IMR-90 (cell line): ENCODE data around the gene CDK8. TPM values are rescaled to one million over a fixed set of nuclear protein-coding genes. Genes with fewer than 3 reads are reported as not detected.
A peak's percentile ranks its signal among the peaks of the same experiment; 100 is the strongest.

ENCODE experiments used
- ATAC-seq: fragments of 200-7000 bp; cut with Tn5 transposase; 2 replicates; pipeline ENCODE4 v1.9.1; 2020; ENCODE audit warnings: low read depth, mild to moderate bottlenecking, moderate library complexity
- BruUV-seq: library from RNA; stranded (reverse); fragments of 400-500 nt; replicated peaks from 2 replicates; lab custom pipeline; 2021; lab: Mats Ljungman, UMichigan
- CTCF ChIA-PET: fragments of 300-600 bp; formaldehyde crosslinking; extraction: SDS; loops from one replicate; lab custom pipeline; 2021; ENCODE audit warnings: antibody characterized with exemption; lab: Yijun Ruan, JAX
- POLR2A ChIA-PET: fragments of 300-600 bp; sonication (Branson Sonifier 250); formaldehyde crosslinking; loops from one replicate; lab custom pipeline; 2022; ENCODE audit warnings: antibody characterized with exemption; ENCODE audit not compliant: unreplicated experiment; lab: Charles Lee
- DNase-seq: peaks from one replicate; pipeline ENCODE4 v3.0.0; 2013
- H2AFZ ChIP-seq: replicated peaks from 2 replicates; pipeline ENCODE3; 2013; ENCODE audit warnings: low read length, mild to moderate bottlenecking; ENCODE audit not compliant: poor library complexity
- H2AK5ac ChIP-seq: 2 replicates; pipeline ENCODE4 v1.6.1; 2013; ENCODE audit warnings: low read depth, low read length, inconsistent platforms
- H2AK9ac ChIP-seq: replicated peaks from 2 replicates; pipeline ENCODE3; 2013; ENCODE audit warnings: mild to moderate bottlenecking, low read depth, low read length, moderate library complexity; ENCODE audit not compliant: poor library complexity
- H2BK120ac ChIP-seq: 2 replicates; pipeline ENCODE4 v1.6.1; 2013; ENCODE audit warnings: low read depth, low read length, inconsistent platforms
- H2BK15ac ChIP-seq: 3 replicates; pipeline ENCODE4 v1.6.1; 2013; ENCODE audit warnings: low read depth, low read length, inconsistent platforms
- H2BK20ac ChIP-seq: 2 replicates; pipeline ENCODE4 v1.6.1; 2013; ENCODE audit warnings: low read depth, mild to moderate bottlenecking, inconsistent platforms, low read length, moderate library complexity
- H2BK5ac ChIP-seq: 2 replicates; pipeline ENCODE4 v1.6.1; 2013; ENCODE audit warnings: mild to moderate bottlenecking, low read depth, low read length, inconsistent platforms; ENCODE audit not compliant: poor library complexity, severe bottlenecking
- H3K14ac ChIP-seq: replicated peaks from 2 replicates; pipeline ENCODE4 v1.6.1; 2013; ENCODE audit warnings: low read depth, low read length, inconsistent platforms
- H3K18ac ChIP-seq: 2 replicates; pipeline ENCODE4 v1.6.1; 2013; ENCODE audit warnings: low read depth, low read length, control low read depth
- H3K23ac ChIP-seq: 2 replicates; pipeline ENCODE4 v1.6.1; 2013; ENCODE audit warnings: low read depth, low read length, inconsistent platforms
- H3K27ac ChIP-seq: 2 replicates; pipeline ENCODE4 v1.5.1; 2013; ENCODE audit warnings: mild to moderate bottlenecking, control low read depth, low read length; ENCODE audit not compliant: insufficient read depth
- H3K27me3 ChIP-seq: 2 replicates; pipeline ENCODE4 v1.6.1; 2013; ENCODE audit warnings: low read length; ENCODE audit not compliant: control insufficient read depth, insufficient read depth
- H3K36me3 ChIP-seq: 2 replicates; pipeline ENCODE4 v1.6.1; 2013; ENCODE audit warnings: low read length, mixed read lengths; ENCODE audit not compliant: control insufficient read depth, insufficient read depth
- H3K4ac ChIP-seq: 2 replicates; pipeline ENCODE4 v1.6.1; 2013; ENCODE audit warnings: low read depth, low read length, inconsistent platforms
- H3K4me1 ChIP-seq: 2 replicates; pipeline ENCODE4 v1.6.1; 2013; ENCODE audit warnings: low read length, mixed read lengths; ENCODE audit not compliant: control insufficient read depth, insufficient read depth
- H3K4me2 ChIP-seq: 2 replicates; pipeline ENCODE4 v1.6.1; 2013; ENCODE audit warnings: low read depth, mild to moderate bottlenecking, control low read depth, low read length, moderate library complexity
- H3K4me3 ChIP-seq: 2 replicates; pipeline ENCODE4 v1.5.1; 2013; ENCODE audit warnings: low read depth, mild to moderate bottlenecking, control low read depth, low read length, moderate library complexity; ENCODE audit not compliant: insufficient read depth
- H3K56ac ChIP-seq: 2 replicates; pipeline ENCODE4 v1.6.1; 2013; ENCODE audit warnings: low read length, inconsistent platforms; ENCODE audit not compliant: insufficient read depth; ENCODE audit errors: extremely low read depth
- H3K79me1 ChIP-seq, 2 experiments: 2 replicates each; pipeline ENCODE4 v1.6.1; 2013; ENCODE audit warnings: low read length in 2 of 2, inconsistent platforms in 1 of 2, low read depth in 1 of 2
- H3K9ac ChIP-seq: 2 replicates; pipeline ENCODE4 v1.6.1; 2013; ENCODE audit warnings: low read depth, low read length, control low read depth
- H3K9me1 ChIP-seq: 2 replicates; pipeline ENCODE4 v1.6.1; 2013; ENCODE audit warnings: low read length, inconsistent platforms; ENCODE audit not compliant: insufficient read depth
- H3K9me3 ChIP-seq: 2 replicates; pipeline ENCODE4 v1.6.1; 2013; ENCODE audit warnings: low read length; ENCODE audit not compliant: control insufficient read depth, insufficient read depth
- H4K20me1 ChIP-seq: 2 replicates; pipeline ENCODE4 v1.6.1; 2013; ENCODE audit warnings: low read length, inconsistent platforms; ENCODE audit not compliant: insufficient read depth
- H4K5ac ChIP-seq: 2 replicates; pipeline ENCODE4 v1.6.1; 2013; ENCODE audit warnings: mild to moderate bottlenecking, low read depth, low read length, control low read depth
- H4K8ac ChIP-seq, 2 experiments: 2 replicates each; pipeline ENCODE4 v1.6.1; 2013; ENCODE audit warnings: low read depth in 2 of 2, low read length in 2 of 2, control low read depth in 1 of 2, inconsistent platforms in 1 of 2
- H4K91ac ChIP-seq: 2 replicates; pipeline ENCODE4 v1.6.1; 2013; ENCODE audit warnings: low read depth, low read length, inconsistent platforms; ENCODE audit not compliant: insufficient read depth
- MAFK ChIP-seq: IDR thresholded peaks from 2 replicates; pipeline ENCODE4 v1.6.1; 2012; ENCODE audit warnings: low read depth, low read length, improper control_type of control experiment
- MXI1 ChIP-seq: IDR thresholded peaks from 2 replicates; pipeline ENCODE4 v1.6.1; 2012; ENCODE audit warnings: low read depth, mild to moderate bottlenecking, low read length, moderate library complexity, borderline replicate concordance
- RAD21 ChIP-seq: IDR thresholded peaks from 2 replicates; pipeline ENCODE4 v1.6.1; 2012; ENCODE audit warnings: low read length, improper control_type of control experiment
- SMC3 ChIP-seq: fragments of 150-350 bp; IDR thresholded peaks from 2 replicates; pipeline ENCODE4 v1.6.1; 2016; ENCODE audit warnings: low read depth, mild to moderate bottlenecking, antibody characterized with exemption, low read length, moderate library complexity
- dilution Hi-C: fragments of 300-500 bp; cut with HindIII; formaldehyde crosslinking; loops from one replicate; pipeline ENCODE4 v1.14.3; 2018; ENCODE audit warnings: low sequenced_read_pairs; ENCODE audit not compliant: unreplicated experiment
- in situ Hi-C: fragments of 300-500 bp; cut with MboI; formaldehyde crosslinking; loops from 3 replicates; pipeline ENCODE4 v1.14.3; 2019; ENCODE audit warnings: low sequenced_read_pairs, inconsistent platforms, mixed read lengths
- intact Hi-C: fragments of 100-400 bp; cut with micrococcal nuclease; formaldehyde crosslinking; loops from 2 replicates; pipeline ENCODE4 v1.10.0; 2022
- polyA plus RNA-seq, 3 experiments: library from polyadenylated mRNA; depleted of rRNA; stranded (reverse); fragments of >200 nt; gene quantifications; 2 replicates each; pipeline ENCODE4 v1.2.3, GENCODE V29; 2012; ENCODE audit warnings: low replicate concordance in 1 of 3
- total RNA-seq: library from RNA; depleted of rRNA; stranded (reverse); fragments of >200 nt; gene quantifications from 2 replicates; pipeline ENCODE4 v1.2.3, GENCODE V29; 2012

CDK8 gene
- total and polyA plus RNA-seq, 2 of the 4 experiments (the other 2 are of a cell fraction): 15.4 to 19.0 TPM

GRCh38 chr13:26324867-26325266, 70.9 kb downstream of the CDK8 start:
- H2AK5ac ChIP-seq: no peak overlapping the region
- no peaks in the 10 kb centered on the region for H3K27me3 ChIP-seq
- H3K56ac ChIP-seq: no peak overlapping the region
- no peak overlapping the region for H3K4me2 ChIP-seq
- H3K23ac ChIP-seq: peak overlapping the region; percentile 29; the same call in 1 of the 2 replicates
- H3K27ac ChIP-seq: no peak overlapping the region
- no peak for TF ChIP-seq SMC3
- no peak for TF ChIP-seq MXI1
- TF ChIP-seq RAD21: no peak
- TF ChIP-seq MAFK: no peak
- H4K5ac ChIP-seq: no peak overlapping the region
- intact Hi-C loops: no loop called here
- dilution Hi-C loops: no loop called here
- in situ Hi-C loops: no loop called here
- peaks cover 20% of the 10 kb centered on the region; the same call in 1 of the 2 replicates for H4K20me1 ChIP-seq
- H3K14ac ChIP-seq: no peak overlapping the region
- no peak overlapping the region for H2AFZ ChIP-seq
- no peak overlapping the region for H2AK9ac ChIP-seq
- DNase-seq: peak; percentile 13
- H4K91ac ChIP-seq: no peak overlapping the region
- ChIA-PET POLR2A (no interaction called here), CTCF (no interaction called here)
- H3K4me3 ChIP-seq: no peak overlapping the region
- H3K4ac ChIP-seq: no peak overlapping the region
- no peak overlapping the region for H2BK5ac ChIP-seq
- H3K4me1 ChIP-seq: peaks cover 5% of the 10 kb centered on the region; the same call in 1 of the 2 replicates
- peaks cover 9 to 21% of the 10 kb centered on the region in 2 experiments; a peak in 3 of 4 replicates for H3K79me1 ChIP-seq
- no TSS peak for BruUV-seq
- no peak overlapping the region for H3K18ac ChIP-seq
- H3K9me3 ChIP-seq: no peaks in the 10 kb centered on the region
- no peak for ATAC-seq
- H4K8ac ChIP-seq: no peak overlapping the region
- no peaks in the 10 kb centered on the region for H3K9me1 ChIP-seq
- H2BK20ac ChIP-seq: no peak overlapping the region
- no peak overlapping the region for H2BK15ac ChIP-seq
- no peaks in the 10 kb centered on the region for H3K36me3 ChIP-seq
- no peak overlapping the region for H2BK120ac ChIP-seq
- no peak overlapping the region for H3K9ac ChIP-seq
